GM21390 (cell line): ENCODE data around the gene PTPRCAP.
"Not testable (repeated sequence)": the region's sequence is repeated elsewhere in the genome, so short reads cannot be mapped to it uniquely, and the experiment has no call there.

Source experiments
- ATAC-seq: cut with Tn5 transposase; IDR thresholded peaks from one replicate; pipeline ENCODE4 v1.9.1; 2021; ENCODE audit not compliant: unreplicated experiment

The PTPRCAP gene

DNA sequence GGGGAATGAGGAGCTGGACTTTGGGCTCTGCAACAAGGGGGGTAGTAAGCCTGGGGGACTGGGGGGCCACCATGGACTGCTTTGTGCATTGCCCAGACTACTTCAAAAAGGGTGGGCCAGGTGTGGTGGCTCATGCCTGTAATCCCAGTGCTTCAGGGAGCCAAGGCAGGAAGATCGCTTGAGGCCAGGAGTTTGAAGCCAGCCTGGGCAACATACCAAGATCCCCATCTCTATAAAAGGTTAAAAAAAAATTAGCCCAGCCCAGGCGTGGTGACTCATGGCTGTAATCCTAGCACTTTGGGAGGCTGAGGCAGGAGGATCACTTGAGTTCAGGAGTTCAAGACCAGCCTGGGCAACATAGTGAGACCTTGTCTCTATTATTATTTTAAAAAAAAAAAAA is 28.0 kb upstream of the PTPRCAP start:
- not testable (repeated sequence) for ATAC-seq

DNA sequence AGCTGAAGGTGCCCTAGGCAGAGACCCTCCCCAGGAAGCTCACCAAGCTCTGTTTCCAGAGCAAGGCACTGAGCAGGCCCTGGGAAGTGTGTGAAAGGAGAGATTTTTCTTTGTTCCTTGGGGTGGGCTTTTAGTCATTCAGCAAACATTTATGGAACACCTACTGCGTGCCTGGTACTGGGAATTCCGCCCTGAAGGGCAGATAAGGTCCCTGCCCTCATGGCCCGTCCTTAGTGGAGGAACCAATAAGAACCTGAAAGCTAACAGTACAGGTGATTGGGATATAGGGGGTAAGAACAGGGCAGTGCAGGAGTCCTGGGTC is 27.7 kb upstream of the PTPRCAP start:
- ATAC-seq, result no peak

DNA sequence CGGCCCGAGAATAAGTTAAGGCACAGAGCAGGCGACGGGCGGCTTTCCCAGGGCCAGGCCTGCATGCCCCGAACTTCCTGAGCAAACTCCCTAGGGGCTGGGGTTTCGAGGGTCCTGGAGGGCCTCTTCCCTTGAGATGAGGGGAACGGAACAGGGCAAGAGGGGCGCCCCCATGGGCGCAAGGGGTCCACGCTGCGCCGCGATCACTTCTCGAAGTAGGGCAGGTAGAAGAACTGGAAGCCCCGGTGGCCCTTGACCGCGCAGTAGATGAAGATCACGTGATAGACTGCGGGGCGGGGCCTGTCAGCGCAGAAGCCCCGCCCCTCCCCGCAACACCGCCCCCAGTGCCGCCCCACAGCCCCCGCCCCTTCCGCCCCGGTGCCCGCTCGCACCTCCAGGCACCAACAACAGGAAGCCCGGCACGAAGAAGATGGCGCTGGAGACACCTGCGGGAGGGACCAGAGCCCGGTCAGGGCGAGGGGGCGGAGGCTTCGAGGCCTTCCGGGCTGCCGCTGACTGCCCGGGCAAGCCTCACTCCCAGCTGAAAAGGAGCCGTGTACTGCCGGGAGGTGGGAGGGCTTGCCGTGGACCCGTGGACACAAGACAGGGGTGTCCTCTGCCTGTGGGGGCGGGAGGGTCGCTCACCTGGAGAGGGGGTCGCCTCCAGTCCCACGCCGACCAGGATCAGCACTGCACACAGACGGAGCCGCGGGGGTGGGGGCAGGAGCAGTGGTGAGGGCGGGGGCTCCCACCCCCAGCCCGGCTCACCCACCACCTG is 27.1 kb upstream of the PTPRCAP start:
- no peak for ATAC-seq

DNA sequence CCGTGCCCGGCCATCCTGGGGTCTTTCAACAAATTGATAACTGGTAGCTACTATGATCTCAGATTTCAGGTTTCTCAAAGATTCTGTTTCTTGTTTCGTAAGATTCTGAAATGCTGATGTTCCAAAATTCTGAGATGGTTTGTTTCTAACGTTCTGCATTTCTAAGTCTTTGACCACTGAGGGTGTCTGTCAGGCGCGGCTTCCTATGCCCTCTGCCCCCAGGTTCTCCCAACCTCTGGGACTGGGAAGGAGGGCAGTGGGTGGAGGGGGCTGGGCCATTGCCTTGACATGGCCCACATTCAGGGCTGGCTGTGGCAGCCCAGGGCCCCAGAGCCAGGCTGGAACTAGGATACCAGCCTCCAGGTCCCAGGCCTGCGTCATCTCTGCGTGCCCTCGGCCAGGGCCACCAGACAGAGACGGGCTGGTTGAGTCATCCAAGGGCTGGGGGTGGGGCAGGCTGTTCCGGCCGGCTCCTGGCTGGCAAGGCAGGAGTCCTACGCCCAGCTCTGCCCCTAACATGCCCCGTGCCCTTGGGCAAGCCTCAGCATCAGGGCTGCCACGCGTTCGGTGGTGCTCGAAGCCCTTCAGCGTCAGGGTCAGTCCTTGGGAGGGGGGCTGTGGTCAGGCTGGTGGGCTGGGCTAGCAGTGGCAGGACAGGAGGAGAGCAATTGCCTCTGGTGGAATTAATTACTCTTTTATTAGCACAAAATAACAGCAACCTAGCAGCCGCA is 26.4 kb upstream of the PTPRCAP start:
- no peak for ATAC-seq

DNA sequence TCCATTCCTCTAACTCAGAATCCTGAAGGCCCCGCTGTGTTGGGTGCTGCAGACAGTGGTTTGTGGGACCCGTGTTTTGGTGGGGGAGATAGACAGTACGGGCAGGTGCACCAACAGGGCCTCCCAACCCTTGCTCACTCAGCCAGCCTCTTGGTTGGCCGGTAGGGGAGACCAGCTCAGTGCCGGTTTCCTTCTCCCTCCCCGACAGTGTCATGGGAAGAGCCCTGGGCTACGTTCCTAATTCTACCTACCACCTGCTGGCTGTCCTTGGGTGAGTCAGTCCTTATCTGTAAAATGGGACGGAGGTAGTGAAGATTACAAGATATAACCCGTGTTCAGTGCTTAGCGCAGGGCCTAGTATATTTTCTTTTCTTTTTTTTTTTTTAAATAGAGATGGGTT is 25.7 kb upstream of the PTPRCAP start:
- no peak for ATAC-seq

DNA sequence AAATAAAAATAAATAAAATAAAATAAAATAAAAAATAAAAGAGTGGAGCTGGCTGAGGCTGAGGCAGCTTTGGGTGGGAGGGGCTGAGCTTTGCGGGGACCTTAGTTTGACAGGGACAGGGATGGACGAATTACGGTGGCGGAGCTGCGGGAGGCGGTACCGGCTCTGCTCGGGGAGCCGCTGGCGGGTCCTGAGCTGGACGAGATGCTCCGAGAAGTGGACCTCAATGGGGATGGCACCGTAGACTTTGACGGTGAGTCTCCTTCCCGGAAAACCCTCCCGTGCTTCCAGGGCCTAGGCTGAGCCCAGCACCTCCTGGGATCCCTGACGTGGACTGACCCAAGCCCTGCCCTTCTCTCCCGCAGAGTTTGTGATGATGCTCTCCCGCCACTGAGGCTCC is 20.8 kb upstream of the PTPRCAP start:
- no peak for ATAC-seq

DNA sequence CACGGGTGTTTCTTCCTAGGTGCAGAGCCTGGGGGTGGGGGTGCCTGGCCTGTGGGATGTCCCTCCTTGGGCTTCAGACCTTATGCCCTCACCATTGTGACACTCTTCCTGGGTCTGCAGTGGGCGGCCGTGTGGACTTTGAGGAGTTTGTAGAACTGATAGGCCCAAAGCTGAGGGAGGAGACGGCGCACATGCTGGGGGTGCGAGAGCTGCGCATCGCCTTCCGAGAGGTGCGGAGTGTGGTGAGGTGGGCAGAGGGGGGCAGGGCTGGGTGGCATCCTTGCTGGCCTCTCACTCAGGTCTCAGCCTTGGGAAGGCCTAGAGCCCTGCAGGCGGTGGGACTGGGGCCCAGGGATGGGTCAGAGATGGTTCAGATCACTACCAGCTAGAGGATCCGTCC is 20.0 kb upstream of the PTPRCAP start:
- no peak for ATAC-seq

DNA sequence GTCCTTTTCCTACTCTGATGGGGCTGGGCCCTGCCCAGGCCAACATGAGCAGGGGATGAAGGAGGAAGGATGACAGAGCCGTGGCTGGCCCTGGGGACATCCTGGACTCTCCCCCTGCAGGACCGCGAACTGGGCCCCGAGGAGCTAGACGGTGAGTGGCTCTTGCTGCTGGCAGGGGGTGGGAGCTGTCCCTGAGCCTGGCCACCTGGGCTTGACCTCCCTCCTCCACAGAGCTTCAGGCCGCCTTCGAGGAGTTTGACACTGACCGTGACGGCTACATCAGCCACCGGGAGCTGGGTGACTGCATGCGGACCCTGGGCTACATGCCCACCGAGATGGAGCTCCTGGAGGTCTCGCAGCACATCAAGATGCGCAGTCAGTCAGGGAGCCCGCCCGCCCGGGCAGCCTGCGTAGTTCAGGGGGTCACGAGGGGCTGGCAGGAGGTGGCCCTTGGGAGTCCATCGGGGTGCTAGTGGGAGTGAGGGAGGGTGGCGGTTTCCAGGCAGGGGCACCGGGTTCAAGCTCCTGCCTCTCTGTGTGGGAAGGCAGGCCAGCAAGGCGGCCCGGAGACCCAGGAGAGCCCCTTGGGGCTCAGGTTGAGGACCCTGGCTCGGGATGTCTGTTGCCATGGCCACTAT is 18.7 kb upstream of the PTPRCAP start:
- no peak for ATAC-seq

DNA sequence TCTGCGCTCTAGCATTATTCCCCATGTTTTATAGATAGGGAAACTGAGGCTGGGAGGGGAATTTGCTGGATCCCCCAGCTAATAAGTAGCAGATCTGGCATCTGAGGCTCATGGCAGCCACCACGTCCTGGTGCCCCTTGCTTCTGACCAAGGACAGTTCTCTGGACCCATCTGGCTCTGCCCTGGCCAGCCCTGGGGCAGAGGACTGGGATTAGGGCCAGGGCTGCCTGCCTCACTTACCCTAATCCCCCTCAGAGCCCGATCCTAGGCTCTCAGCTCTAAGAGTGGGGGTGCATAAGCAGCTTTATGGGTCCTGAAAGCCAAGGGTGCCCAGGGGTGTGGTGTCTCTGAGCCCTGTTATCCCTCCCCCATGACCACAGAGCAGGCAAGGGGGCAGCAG is 17.6 kb upstream of the PTPRCAP start, which contains the start of gene CABP4:
Gene CABP4, plus strand, starts transcription at position 301 of the 400 bp plus-strand sequence. Its CDS starts 70 bp downstream, at position 371.
- ATAC-seq, result no peak

DNA sequence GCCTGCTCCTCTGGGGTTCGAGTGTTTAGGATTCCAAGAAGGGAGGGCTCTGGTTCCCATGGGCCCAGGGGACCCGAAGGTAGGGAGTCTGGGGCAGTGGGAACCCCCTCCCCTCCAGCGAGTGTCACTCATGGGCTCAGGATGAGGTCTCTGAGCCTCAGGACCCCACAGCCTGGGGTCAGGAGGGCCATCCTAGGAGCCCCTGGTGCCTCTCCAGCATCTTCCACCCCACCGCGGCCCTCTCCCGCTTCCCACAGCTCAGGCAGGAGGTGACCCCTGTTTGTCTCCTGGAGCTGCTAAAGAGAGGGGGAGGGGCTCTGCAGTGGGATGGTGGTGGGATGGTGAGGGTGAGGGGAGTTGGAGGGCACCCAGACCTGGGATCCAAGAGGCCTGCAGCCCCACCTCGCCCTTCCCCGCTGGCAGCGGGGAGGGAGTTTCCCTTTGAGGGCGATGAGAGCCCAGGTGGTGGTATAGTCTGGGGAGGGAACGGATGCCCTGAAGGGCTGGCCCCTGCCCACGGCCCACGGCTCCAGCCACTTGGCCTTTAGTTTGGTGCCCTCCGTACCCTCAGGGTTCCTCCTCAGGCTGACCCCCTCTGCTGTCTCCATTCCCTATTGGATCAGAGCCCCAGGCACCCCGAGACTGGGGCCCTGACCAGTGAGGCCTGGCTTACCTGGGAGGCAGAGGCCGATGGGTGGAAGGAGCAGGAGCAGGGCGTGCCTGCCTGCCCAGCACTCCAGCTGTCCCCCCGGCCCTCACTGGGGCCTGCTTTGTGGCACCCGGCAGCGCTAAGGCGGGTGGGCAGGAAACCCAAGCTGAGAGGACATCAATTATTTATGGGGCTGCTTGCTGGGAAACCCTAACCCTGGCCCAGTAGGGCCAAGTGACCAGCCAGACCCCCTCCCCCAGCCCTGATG is 16.6 kb upstream of the PTPRCAP start:
- ATAC-seq, result no peak

DNA sequence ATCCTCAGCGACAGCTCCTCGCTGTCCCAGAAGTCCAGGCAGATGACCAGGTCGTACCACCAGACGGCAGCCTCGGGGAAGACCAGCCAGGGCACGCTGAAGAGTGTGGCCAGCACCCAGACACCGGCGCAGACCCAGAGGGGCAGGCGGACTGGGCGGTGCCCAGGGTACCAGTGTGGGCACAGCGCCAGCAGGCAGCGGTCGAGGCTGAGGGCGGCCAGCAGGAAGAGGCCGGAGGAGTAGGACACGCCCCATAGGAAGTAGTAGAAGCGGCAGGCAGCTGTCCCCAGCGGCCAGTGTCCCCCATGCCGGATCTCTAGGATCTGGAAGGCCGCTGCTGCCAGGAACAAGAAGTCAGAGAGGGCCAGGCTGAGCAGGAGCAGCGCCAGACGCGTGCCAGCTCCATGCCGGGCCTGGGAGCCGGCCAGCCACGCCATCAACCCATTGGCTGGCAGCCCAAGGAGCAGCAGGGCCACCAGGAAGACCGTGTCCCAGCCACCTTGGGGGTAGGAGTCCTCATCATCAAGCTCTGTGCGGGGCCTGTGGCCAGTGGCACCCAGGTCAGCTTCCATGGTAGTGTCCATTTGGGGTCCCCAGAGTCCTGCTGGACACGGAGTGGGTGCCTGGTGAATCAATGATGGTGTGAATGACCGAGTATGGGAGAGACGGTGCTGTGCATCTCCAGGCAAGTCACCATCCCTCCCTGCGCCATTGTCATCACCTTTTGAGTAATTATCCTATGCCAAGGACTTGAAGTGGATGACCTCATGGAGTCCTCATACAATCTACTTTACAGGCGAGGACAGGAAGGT is 14.9 kb upstream of the PTPRCAP start, which contains the start of gene GPR152:
Gene GPR152, minus strand, starts transcription at position 589 of the 812 bp plus-strand sequence. Its CDS starts 5 bp downstream, at position 584.
- no peak for ATAC-seq

DNA sequence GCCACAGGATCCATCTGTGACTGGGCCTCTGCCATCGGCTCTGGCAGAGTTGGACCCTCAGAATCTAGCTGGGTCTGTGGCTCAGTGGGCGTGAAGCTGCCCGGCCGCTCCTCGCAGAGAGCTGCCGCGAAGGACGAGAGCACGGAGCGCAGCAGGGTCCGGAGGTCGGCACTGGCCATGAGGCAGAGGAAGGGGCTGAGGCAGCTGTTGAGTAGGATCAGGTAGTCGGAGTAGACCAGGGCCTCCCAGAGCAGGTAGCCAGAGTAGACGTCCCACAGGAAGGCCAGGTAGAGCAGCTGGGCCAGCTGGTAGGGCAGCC is 14.1 kb upstream of the PTPRCAP start:
- no peak for ATAC-seq

DNA sequence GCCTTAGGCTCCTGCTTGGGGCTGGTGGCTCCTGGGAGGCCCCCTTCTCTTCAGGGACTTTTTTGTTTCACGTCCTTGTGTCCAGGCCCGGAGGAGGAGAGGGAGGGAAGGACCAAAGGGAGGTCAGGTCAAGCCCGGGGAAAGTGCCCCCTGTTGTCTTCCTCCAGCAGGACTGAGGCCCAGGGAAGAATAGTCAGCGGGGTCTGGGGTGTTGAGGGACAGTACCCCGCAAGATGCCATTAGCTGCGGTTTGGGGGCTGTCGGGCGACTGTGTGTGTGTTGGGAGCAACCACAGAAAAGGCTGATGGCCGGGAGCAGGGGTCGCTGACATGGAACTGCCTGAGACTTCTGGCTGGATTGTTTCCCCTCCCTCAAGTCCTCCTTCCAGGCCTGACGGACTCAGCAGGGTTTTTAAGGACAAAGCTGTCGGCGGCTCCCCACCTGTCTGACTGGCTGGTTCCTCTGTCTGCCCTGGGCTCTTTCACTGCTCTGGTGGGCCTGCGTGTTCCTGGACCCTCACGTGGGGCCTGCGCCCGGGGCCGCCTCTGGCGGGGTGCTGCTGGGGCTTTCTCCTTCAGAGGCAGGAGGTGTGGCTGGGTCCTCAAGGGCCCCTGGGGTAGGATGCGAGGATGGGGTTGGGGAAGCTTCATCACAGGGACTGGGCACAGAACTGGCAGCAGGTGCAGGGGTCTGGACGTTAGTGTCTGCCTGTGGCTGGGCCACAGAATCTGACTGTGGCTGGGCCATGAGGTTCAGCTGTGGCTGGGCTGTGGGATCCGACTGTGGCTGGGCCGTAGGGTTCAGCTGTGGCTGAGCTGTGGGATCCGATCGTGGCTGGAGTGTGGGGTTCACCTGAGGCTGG is 13.5 kb upstream of the PTPRCAP start:
- ATAC-seq, result no peak

DNA sequence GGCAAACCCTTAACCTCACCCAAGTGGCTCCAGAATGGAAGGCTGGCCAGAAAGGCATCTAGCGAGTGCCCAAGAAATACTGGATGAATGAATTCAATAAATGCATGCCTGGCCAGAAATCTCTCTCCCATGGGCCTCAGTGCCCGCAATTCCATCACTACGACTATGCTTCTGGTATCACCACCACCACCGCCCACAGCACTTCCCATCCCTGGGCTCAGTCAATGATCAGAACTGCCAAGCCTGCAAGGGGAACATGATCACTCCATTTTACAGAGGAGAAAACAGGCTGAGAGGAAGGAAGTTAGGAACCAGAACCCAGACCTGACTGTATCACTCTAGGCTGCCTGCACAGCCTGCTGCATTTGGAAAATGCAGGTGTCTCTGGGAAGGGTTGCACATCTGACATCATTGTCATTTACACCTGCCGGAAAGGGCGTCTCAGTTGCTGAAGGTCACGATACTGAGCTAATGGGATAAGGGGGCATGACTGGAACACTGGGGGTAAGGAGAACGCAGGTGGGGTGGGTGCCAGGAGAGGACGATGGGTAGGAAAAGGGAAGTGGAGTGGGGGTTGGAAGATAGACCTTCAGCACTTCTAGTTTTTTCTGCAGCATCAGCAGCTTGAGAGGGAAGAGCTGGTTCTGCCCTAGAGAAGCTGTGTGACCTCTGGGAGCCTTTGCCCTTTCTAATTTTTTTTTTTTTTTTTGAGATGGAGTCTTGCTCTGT is 11.8 kb upstream of the PTPRCAP start:
- ATAC-seq, result no peak

DNA sequence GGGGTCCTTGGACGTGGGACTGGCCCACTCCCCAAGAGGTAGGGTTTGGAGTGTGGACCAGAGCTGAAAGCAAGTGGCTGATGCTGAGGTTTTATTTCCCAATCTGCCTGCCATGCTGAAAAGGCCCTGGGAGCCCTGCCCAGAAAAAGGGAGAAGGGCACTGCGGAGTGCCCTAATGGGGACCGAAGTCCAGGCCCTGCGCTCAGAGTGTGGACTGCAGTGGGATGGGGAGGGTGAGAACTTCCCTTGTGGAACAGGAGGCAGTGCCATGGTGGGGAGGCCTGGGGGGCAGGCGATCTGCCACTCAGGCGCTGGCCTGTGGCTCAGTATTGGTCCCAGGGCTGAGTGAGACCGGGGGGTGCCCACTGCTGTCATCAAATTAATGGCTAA is 10.7 kb upstream of the PTPRCAP start:
- no peak for ATAC-seq

DNA sequence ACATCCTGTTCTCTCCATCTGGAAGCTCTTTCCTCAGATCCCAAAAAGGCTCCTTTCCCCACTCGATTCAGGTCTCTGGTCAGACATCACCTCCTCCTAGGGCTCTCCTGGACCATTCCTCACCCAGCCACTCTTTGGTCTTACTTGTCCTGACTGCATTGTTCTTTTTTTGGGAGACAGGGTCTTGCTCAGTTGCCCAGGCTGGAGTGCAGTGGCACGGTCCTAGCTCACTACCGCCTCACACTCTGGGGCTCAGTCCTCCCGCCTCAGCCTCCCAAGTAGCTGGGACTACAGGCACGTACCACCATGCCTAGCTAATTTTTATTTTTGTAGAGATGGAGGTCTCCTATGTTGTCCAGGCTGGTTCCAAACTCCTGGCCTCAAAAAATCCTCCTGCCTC is 8.0 kb upstream of the PTPRCAP start:
- ATAC-seq, result no peak

DNA sequence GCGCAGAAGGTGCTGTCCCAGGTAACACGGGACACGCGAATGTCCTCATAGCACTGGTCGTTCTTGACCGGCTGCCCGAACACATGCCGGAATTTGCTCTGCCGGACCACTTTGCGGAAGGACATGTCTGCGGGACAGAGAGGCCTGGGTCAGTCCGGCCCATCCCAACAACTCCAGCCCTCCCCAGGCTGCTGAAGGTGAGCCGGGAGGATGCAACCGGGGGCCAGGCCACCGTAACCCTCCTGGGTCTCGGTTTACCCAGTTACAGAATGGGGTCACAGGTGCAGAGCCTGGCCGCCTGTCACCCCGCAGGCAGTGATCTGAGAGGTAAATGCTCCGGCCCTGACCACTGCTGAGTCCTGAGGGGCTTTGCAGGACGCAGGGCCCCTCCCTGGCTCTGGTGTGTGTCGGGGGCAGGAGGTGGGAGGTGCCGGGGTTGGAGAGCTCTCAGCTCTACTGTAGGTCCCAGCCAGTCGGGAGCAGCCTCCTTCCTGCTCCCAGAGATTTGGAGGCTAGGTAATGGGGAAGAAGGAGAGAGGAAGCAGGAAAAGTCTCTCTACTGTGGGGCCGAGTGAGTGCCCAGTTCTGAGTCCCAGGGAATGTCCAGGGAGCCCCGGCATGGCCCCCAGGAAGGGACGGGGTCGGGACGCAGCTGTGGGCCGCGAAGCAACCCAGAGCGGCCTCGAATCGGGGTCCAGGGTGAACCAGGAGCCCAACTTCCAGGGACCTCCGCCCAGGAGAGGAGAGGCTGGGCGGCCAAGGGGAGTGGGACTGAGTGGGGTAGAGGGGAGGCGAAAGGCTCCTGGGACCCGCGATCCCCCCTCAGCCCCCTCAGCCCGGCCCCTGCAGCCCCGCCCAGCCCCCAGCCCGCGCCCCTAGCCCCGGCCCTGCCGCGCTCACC is 5.3 kb upstream of the PTPRCAP start:
- ATAC-seq, result no peak
